ENCODE data around the gene NLRP7.

DNA sequence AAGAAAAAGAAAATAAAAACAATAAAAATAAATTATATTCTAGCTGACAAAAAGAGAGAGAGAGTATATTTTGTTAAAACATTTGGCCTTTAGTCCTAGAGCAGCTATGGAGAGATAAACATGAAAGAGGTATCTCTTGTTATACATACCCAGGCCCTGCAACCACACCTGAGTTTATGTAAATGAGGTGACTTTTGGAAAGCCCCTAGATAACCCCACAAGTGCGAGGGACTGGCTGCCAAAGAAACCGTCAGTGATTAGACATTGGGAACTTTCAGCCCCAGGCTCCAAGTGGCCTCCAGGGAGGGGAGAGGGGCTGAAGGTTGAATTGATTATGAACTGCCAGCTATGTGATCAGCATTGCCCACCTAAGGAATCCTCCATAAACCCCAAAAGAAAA is 2.1 kb upstream of the NLRP7 start:
- TF ChIP-seq NFE2L2 (conservative IDR thresholded peaks at IDR 0.05; ENCODE audit: low read length): no peak
- TF ChIP-seq POLR2A (IDR thresholded peaks at IDR 0.05; ENCODE audit: low read length): no peak
- TF ChIP-seq RAD21 (conservative IDR thresholded peaks at IDR 0.05 in 1 of 2, IDR thresholded peaks at IDR 0.05 in 1 of 2): no peak
- TF ChIP-seq, protein P1, sequence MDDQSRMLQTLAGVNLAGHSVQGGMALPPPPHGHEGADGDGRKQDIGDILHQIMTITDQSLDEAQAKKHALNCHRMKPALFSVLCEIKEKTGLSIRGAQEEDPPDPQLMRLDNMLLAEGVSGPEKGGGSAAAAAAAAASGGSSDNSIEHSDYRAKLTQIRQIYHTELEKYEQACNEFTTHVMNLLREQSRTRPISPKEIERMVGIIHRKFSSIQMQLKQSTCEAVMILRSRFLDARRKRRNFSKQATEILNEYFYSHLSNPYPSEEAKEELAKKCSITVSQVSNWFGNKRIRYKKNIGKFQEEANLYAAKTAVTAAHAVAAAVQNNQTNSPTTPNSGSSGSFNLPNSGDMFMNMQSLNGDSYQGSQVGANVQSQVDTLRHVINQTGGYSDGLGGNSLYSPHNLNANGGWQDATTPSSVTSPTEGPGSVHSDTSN (IDR thresholded peaks at IDR 0.05): no peak
- TF ChIP-seq, protein P2, sequence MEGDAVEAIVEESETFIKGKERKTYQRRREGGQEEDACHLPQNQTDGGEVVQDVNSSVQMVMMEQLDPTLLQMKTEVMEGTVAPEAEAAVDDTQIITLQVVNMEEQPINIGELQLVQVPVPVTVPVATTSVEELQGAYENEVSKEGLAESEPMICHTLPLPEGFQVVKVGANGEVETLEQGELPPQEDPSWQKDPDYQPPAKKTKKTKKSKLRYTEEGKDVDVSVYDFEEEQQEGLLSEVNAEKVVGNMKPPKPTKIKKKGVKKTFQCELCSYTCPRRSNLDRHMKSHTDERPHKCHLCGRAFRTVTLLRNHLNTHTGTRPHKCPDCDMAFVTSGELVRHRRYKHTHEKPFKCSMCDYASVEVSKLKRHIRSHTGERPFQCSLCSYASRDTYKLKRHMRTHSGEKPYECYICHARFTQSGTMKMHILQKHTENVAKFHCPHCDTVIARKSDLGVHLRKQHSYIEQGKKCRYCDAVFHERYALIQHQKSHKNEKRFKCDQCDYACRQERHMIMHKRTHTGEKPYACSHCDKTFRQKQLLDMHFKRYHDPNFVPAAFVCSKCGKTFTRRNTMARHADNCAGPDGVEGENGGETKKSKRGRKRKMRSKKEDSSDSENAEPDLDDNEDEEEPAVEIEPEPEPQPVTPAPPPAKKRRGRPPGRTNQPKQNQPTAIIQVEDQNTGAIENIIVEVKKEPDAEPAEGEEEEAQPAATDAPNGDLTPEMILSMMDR (IDR thresholded peaks at IDR 0.05): no peak

Data from A549 (cell line).